Measurements from ENCODE around the gene FOXP1.

FOXP1 gene

DNA sequence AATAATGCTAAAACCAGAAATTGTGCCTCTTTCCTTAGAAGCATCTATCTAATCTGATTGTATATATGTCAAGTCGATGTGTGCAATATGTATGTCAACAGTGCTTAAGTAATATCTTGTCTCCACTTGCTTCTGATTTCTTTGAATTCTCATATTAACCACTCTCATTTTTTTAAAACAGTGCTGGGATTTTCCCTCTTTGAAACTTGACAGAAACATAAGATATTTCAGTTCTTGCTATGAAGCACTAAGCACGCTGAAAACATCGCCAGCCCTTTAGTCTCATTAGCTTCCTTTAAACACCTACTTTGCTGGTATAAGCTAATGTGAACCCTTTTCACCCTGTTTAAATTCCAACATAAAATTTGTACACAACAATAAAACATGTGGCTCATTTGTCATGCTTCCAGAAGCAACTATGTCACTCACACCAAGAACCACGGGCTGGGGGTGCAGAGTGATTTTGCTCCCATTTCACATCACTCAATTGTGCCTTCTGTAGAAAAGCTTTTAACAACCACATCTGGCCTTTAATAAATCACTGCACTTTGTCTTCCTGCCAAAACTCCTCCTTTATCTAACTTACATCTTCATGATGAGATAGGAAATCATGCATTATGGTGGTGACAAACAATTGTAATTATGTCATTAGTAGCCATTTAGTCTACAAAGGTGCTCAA lies 185.2 kb downstream of the FOXP1 start:
- Histone ChIP-seq H3K9ac (ENCODE audit: low read length) (no peak overlapping the region), H3K9me3 (ENCODE audit: low read length) (no peaks in the 10 kb centered on the region)

DNA sequence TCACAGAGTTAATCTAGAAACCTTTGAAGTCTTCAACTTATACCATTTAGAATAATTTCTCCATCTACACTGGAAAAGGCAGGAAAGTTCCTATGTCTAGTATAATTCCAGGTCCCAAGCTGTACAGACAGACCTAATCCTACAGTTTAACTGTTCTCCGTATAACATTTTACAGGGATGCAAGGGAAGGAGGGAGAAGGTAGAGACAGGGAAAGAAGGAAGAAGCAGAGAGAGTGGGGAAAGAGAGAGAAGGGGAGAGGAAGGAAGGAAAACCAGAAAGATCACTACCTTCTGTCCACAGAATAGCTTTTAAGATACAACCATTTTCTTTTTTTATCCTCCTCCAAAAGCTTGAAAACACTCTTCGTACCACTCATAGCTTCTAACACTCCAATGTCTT lies 185.8 kb downstream of the FOXP1 start:
- Histone ChIP-seq H3K9me2 (ENCODE audit: low read depth, low read length) (no peaks in the 10 kb centered on the region), H4K20me1 (ENCODE audit: insufficient read depth, low read length) (no peaks in the 10 kb centered on the region), H3K36me3 (ENCODE audit: insufficient read depth, low read length) (no peaks in the 10 kb centered on the region), H2AFZ (ENCODE audit: low read length) (no peak overlapping the region), H3K9me3 (ENCODE audit: low read length) (no peaks in the 10 kb centered on the region), H3K4me2 (ENCODE audit: low read length) (no peak overlapping the region; the same call in 1 of the 2 replicates), H3K79me2 (ENCODE audit: insufficient read depth, low read length) (peaks cover 45% of the 10 kb centered on the region), H3K9ac (ENCODE audit: low read length) (no peak overlapping the region), H3K27me3 (ENCODE audit: insufficient read depth, low read length) (no peaks in the 10 kb centered on the region), H3K27ac (ENCODE audit: low read depth, low read length, poor library complexity, severe bottlenecking) (peak overlapping the region; percentile 8), H3K4me1 (ENCODE audit: insufficient read depth, low read length, severe bottlenecking) (peaks cover 68% of the 10 kb centered on the region), H3K4me3 (ENCODE audit: low read depth, low read length, poor library complexity, severe bottlenecking) (no peak overlapping the region), H3F3A (ENCODE audit: insufficient read depth, low read length) (no peaks in the 10 kb centered on the region)
- TF ChIP-seq EZH2 (IDR thresholded peaks at IDR 0.05; ENCODE audit: borderline replicate concordance, low read length): no peak
- TF ChIP-seq, protein P1, sequence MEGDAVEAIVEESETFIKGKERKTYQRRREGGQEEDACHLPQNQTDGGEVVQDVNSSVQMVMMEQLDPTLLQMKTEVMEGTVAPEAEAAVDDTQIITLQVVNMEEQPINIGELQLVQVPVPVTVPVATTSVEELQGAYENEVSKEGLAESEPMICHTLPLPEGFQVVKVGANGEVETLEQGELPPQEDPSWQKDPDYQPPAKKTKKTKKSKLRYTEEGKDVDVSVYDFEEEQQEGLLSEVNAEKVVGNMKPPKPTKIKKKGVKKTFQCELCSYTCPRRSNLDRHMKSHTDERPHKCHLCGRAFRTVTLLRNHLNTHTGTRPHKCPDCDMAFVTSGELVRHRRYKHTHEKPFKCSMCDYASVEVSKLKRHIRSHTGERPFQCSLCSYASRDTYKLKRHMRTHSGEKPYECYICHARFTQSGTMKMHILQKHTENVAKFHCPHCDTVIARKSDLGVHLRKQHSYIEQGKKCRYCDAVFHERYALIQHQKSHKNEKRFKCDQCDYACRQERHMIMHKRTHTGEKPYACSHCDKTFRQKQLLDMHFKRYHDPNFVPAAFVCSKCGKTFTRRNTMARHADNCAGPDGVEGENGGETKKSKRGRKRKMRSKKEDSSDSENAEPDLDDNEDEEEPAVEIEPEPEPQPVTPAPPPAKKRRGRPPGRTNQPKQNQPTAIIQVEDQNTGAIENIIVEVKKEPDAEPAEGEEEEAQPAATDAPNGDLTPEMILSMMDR (IDR thresholded peaks at IDR 0.05; ENCODE audit: low read length): no peak

More for the DNA sequence above, 185.2 kb downstream of the FOXP1 start:
- no peaks in the 10 kb centered on the region for H4K20me1 ChIP-seq (ENCODE audit: insufficient read depth, low read length)
- peak overlapping the region; percentile 8 for H3K27ac ChIP-seq (ENCODE audit: low read depth, low read length, poor library complexity, severe bottlenecking)
- TF ChIP-seq EZH2 (IDR thresholded peaks at IDR 0.05; ENCODE audit: borderline replicate concordance, low read length): no peak
- TF ChIP-seq, protein P1 (IDR thresholded peaks at IDR 0.05; ENCODE audit: low read length): no peak
- no peaks in the 10 kb centered on the region for H3F3A ChIP-seq (ENCODE audit: insufficient read depth, low read length)
- peak overlapping the region; percentile 18; the same call in 1 of the 2 replicates for H3K4me2 ChIP-seq (ENCODE audit: low read length)
- H3K36me3 ChIP-seq (ENCODE audit: insufficient read depth, low read length): no peaks in the 10 kb centered on the region
- peaks cover 68% of the 10 kb centered on the region for H3K4me1 ChIP-seq (ENCODE audit: insufficient read depth, low read length, severe bottlenecking)
- no peaks in the 10 kb centered on the region for H3K9me2 ChIP-seq (ENCODE audit: low read depth, low read length)
- H3K79me2 ChIP-seq (ENCODE audit: insufficient read depth, low read length): peaks cover 45% of the 10 kb centered on the region
- no peak overlapping the region for H2AFZ ChIP-seq (ENCODE audit: low read length)
- no peaks in the 10 kb centered on the region for H3K27me3 ChIP-seq (ENCODE audit: insufficient read depth, low read length)
- no peak overlapping the region for H3K4me3 ChIP-seq (ENCODE audit: low read depth, low read length, poor library complexity, severe bottlenecking)

DNA sequence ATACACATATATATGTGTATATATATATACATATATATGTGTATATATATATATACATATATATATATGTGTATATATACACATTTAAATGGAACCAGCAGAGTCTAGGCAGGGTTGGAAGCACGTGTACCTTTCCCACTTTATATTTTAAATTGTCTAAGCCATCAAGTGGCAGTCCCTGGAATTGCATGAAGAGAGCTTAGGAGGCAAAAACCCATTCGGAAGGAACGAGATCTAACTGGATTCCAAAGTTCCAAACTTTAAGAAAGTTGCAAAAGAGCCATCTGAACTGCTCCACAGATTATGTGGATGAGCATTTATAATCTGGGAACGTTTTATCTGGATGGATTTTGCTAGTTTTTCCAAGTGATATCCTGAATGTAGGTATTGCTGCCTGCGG lies 186.5 kb downstream of the FOXP1 start:
- H4K20me1 ChIP-seq (ENCODE audit: insufficient read depth, low read length): no peaks in the 10 kb centered on the region
- TF ChIP-seq EZH2 (IDR thresholded peaks at IDR 0.05; ENCODE audit: borderline replicate concordance, low read length): no peak
- TF ChIP-seq, protein P1 (IDR thresholded peaks at IDR 0.05; ENCODE audit: low read length): peak; percentile 36; the same call in 1 of the 2 replicates
- peaks cover 68% of the 10 kb centered on the region for H3K4me1 ChIP-seq (ENCODE audit: insufficient read depth, low read length, severe bottlenecking)
- H2AFZ ChIP-seq (ENCODE audit: low read length): no peak overlapping the region
- no peaks in the 10 kb centered on the region for H3K9me2 ChIP-seq (ENCODE audit: low read depth, low read length)
- H3K4me3 ChIP-seq (ENCODE audit: low read depth, low read length, poor library complexity, severe bottlenecking): no peak overlapping the region
- peaks cover 48% of the 10 kb centered on the region for H3K79me2 ChIP-seq (ENCODE audit: insufficient read depth, low read length)
- H3F3A ChIP-seq (ENCODE audit: insufficient read depth, low read length): no peaks in the 10 kb centered on the region
- H3K9ac ChIP-seq (ENCODE audit: low read length): no peak overlapping the region
- H3K27ac ChIP-seq (ENCODE audit: low read depth, low read length, poor library complexity, severe bottlenecking): no peak overlapping the region
- H3K27me3 ChIP-seq (ENCODE audit: insufficient read depth, low read length): no peaks in the 10 kb centered on the region
- H3K4me2 ChIP-seq (ENCODE audit: low read length): no peak overlapping the region
- no peaks in the 10 kb centered on the region for H3K9me3 ChIP-seq (ENCODE audit: low read length)
- H3K36me3 ChIP-seq (ENCODE audit: insufficient read depth, low read length): no peaks in the 10 kb centered on the region
